GM10266 (cell line): ENCODE results near the gene MRPL54.

Experiments
- DNase-seq: peaks from one replicate; pipeline ENCODE4 v3.0.0; 2012; ENCODE audit errors: extremely low spot score
- TF ChIP-seq, protein P1 (sequence below): IDR thresholded peaks from 2 replicates; pipeline ENCODE4 v1.5.1; 2012; ENCODE audit warnings: mild to moderate bottlenecking, low read depth; ENCODE audit not compliant: control insufficient read depth, insufficient read depth; ENCODE audit errors: missing control alignments

MRPL54 gene

DNA sequence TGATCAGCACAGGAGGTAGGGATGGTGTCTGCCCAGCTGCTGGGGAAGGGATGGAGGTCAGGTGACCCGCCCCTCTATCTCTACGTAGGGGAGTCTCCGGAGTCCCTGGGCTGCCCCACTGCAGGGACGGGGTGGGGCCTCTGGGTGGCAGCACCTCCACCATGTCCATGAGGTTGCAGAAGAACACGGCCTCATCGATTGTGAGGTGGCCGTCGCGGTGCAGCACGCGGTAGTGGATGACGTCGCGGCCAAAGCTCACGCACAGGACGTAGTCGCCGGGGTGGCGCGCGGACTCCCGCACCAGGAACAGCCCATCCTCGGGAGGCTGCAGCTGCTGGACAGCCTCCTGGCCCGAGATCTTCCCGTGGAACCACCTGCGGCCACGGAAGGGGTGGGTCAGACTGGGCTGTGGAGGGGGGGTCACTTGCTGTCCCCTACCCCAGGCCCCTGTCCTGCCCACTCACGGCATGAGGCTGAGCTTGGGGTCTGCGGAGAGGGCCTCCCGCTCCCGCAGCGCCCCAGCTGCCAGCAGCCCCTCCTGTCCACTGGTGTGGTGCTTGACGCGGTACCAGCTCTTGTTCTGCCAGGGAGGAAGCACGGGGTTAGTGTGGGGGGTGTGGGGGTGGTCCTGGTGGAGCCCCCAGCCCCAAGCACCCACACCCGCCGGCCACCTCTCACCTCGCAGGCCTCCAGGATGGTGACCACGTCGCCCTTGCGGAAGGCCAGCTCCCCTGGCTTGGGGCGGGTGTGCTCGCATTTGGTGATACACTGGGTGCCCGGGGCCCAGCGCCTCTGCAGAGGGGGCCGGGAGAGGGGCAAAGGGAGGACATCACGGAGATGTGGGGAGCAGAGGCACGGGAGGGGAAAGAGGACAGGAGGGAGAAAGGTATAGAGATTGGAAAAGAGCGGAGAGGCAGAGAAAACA is 21.4 kb downstream of the MRPL54 start:
- peak; percentile 62 for DNase-seq
- TF ChIP-seq, protein P1, sequence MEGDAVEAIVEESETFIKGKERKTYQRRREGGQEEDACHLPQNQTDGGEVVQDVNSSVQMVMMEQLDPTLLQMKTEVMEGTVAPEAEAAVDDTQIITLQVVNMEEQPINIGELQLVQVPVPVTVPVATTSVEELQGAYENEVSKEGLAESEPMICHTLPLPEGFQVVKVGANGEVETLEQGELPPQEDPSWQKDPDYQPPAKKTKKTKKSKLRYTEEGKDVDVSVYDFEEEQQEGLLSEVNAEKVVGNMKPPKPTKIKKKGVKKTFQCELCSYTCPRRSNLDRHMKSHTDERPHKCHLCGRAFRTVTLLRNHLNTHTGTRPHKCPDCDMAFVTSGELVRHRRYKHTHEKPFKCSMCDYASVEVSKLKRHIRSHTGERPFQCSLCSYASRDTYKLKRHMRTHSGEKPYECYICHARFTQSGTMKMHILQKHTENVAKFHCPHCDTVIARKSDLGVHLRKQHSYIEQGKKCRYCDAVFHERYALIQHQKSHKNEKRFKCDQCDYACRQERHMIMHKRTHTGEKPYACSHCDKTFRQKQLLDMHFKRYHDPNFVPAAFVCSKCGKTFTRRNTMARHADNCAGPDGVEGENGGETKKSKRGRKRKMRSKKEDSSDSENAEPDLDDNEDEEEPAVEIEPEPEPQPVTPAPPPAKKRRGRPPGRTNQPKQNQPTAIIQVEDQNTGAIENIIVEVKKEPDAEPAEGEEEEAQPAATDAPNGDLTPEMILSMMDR: peak; percentile 43

DNA sequence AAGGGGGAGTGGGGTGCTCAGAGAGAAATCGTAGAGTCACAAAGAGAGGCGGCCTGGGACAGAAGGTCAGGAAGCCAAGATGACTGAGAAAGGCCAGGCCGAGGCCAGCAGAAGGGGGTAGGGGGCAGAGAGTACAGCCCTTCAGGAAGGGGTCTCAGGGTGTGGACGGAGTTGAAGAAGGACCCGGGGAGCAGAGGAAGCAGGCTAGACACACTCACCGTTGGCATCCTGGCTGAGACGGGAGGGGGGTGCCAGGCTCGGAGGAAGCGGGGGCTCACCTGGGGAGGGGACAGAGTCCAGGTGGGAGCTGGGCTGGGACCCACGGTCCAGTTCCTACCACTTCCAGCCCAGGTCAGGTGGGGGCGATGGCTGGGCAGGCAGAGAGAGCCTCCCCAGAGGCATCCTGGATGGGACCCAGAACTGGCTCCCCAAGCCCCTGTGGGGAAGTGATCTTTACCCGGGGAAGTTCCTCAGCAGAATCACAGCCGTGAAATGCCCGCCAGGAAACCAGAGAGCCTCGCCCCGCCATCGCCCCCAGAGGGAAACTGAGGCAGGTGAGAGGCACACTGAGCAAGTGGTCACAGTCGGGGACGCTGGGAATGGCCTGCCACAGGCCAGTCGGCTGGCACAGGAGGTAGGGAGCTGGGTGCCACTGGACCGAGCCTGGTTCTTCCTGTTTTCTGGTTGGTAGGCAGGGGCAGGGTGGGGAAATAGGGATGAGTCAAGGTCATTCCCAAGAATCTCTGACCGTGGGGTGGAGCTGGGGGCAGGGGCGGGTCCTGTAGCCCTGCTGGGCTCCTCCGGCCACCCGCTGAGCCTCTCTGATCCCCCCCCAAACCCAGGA is 22.3 kb downstream of the MRPL54 start:
- DNase-seq: no peak
- TF ChIP-seq, protein P1: no peak

DNA sequence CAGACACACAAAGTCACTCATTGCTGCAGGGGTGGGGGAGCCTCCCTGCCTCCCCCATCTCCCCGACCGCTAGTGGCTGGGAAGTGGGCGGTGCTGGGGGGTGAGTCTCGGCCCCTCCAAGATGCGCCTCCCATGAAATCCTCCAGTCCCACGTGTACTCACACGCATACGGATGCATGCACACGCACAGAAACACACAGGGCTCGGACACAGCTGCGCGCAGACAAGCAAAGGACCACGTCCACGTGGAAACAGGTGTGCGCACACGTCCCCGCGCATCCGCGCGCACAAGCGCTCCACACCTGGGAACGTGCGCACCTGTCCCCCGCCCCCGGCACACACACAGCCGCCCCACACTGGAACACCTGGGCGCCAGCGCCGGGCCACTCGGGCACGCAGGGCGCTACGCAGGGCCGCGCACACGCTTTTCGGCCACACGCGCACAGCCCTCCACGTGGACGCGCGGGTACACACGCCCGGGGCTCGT is 23.0 kb downstream of the MRPL54 start:
- TF ChIP-seq, protein P1: no peak
- DNase-seq: no peak

DNA sequence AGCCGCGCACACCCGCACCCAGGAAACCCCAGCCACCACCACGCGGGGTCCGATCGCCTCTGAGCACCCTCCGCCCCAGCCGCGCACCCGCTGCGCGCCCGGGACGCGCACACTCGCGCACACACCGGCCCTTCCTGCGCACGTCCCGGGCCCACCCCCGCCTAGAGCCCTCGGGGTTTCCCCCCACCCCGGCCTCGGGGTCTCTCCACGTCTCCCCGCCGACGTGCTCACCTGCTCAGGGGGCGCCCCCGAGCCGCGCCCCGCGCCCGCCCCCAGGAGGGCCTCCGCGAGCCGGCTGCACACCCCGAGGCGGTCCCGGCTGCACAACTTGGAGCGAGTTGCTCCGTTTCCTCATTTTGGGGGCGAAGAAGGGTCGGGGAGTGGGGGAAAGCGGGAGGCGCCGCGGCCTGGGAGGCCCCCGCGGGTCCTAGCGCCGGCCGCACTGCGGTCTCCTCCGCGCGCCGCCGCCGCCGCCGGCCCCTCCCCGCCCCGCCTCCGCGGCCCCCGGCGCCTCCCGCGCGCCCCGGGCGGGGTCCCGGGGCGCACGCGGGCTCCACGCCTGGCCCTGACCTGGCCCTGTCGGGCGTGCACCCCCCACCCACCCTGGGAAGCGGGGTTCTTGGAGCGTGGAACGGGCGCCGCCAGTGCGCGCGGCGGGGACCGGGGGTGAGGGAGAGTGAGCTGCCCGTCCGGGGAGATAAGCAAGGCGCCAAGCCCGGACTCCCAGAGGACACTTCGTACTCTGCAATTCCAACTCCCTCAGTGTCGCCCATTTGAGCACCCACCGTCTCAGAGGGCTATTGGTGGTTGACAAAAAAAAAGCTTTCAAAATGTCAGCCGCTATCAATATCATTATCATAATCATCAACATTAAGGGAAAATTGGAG is 23.7 kb downstream of the MRPL54 start, which contains the start of gene MATK:
Gene MATK (minus strand): TSS at position 444 of the 887 bp plus-strand sequence. CDS start 1,246 bp downstream, outside the sequence.
- DNase-seq: peak; percentile 74
- TF ChIP-seq, protein P1: no peak

DNA sequence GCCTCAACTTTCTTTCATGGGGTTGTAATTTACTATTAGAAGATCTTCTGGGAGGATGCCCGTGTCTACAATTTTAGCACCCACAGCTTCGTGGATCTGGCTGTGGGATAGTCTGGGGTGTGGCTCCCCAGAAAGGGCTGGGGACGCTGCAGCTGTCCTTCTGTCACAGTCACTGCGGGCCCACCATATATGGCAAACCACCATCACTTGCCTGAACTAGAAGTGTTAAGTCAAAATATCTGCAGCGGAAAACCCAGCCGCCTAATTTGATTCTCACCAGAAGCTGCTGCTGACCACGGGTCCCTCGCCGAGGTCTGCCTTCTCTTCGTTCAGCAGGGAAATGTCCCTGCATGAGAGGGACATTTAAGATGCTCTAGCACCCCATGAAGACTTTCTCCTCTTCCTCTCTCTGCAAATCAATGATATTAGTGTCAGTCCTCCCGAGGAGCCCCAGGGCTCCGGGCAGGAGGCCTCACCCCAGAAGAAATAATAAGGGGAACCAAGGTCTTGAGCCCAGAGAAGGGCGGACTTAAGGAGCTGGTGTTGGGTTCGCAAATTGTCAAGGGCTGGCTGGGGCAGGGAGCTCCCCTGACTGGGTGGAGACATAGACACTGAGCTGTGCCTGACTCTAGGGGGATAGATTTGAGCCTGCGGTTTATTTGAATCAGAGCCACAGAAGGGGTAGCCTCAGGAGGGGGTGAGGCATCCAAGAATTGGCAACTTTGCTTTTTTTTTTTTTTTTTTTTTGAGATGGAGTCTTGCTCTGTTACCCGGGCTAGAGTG is 26.7 kb downstream of the MRPL54 start:
- TF ChIP-seq, protein P1: no peak
- DNase-seq: no peak

DNA sequence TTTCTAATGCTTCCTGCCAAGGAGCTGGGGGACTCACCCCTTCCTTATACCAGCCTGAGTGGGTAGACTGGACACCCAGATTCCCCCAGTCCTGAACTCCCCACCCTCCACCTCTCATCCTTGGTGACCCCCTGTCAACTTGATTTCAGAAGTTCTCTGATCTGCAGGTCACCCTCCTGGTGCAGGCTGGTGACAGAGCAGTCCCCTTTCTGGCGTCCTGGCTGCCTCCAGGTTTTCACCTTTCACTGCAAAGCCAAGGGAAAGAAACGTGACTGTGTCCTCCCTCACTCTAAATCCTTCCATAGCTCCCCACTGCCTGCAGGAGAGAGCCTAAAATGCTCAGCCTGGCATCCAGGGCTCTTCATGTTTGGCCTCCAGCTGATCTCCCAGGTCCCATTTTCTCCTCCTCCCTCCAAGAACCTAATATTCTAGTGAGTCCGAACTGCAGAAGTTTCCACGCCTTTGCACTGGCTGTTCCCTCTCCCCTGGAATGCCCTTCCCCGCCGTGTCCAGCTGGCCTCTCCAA is 27.8 kb downstream of the MRPL54 start:
- TF ChIP-seq, protein P1: no peak
- DNase-seq: no peak
